Upper lobe of right lung (tissue), 1 donor: ENCODE measurements around the gene MYO1B. TPM values are rescaled to one million over a fixed set of nuclear protein-coding genes. Genes with fewer than 3 reads are reported as not detected.

Experiments
- ATAC-seq: fragments of 200-7000 bp; cut with Tn5 transposase; one replicate; pipeline ENCODE4 v1.9.1; 2020; ENCODE audit warnings: mild to moderate bottlenecking, moderate library complexity
- DNase-seq: peaks from one replicate; pipeline ENCODE4 v3.0.0-alpha.2; 2020
- H3K27ac ChIP-seq: fragments of 200-600 bp; one replicate; pipeline ENCODE4 v1.8.0; 2022
- H3K27me3 ChIP-seq: fragments of 200-600 bp; one replicate; pipeline ENCODE4 v1.8.0; 2022; ENCODE audit warnings: mild to moderate bottlenecking
- H3K36me3 ChIP-seq: fragments of 200-600 bp; one replicate; pipeline ENCODE4 v1.8.0; 2022
- H3K4me1 ChIP-seq: fragments of 200-600 bp; one replicate; pipeline ENCODE4 v1.8.0; 2022
- H3K4me3 ChIP-seq: fragments of 200-600 bp; one replicate; pipeline ENCODE4 v1.8.0; 2022; ENCODE audit warnings: mild to moderate bottlenecking
- H3K9me3 ChIP-seq: fragments of 200-600 bp; one replicate; pipeline ENCODE4 v1.8.0; 2022
- CTCF ChIP-seq: fragments of 200-600 bp; IDR thresholded peaks from one replicate; pipeline ENCODE4 v1.8.0; 2022; ENCODE audit warnings: antibody characterized with exemption
- intact Hi-C: fragments of 100-400 bp; cut with DNase I; formaldehyde crosslinking; loops from one replicate; pipeline ENCODE4 v1.11.0; 2022
- total RNA-seq: library from RNA; stranded (reverse); fragmentation: NEBNext Ultra II Directional; extraction: Animal tissue kit (Norgen Biotek cat#: 25700); gene quantifications from one replicate; pipeline ENCODE4 v1.2.1, GENCODE V29; 2021
- donor health status: DM: no; HTN: yes; CAD: no; lungs with severe emphysema.

Gene MYO1B
- total RNA-seq, 1 donor from 2014 or later, result 231 TPM

- intact Hi-C loops, result no loop called here
- peaks cover 20% of the 10 kb centered on the region for H3K4me1 ChIP-seq
- no peak for DNase-seq
- ATAC-seq, result no peak
- no peaks in the 10 kb centered on the region for H3K36me3 ChIP-seq
- no peak overlapping the region for H3K4me3 ChIP-seq
- H3K9me3 ChIP-seq, result no peaks in the 10 kb centered on the region
- no peak overlapping the region for H3K27ac ChIP-seq
- H3K27me3 ChIP-seq, result no peaks in the 10 kb centered on the region
- TF ChIP-seq CTCF, result no peak
Measured at GRCh38 chr2:191322828-191323506, 77.8 kb downstream of the MYO1B start.

DNA sequence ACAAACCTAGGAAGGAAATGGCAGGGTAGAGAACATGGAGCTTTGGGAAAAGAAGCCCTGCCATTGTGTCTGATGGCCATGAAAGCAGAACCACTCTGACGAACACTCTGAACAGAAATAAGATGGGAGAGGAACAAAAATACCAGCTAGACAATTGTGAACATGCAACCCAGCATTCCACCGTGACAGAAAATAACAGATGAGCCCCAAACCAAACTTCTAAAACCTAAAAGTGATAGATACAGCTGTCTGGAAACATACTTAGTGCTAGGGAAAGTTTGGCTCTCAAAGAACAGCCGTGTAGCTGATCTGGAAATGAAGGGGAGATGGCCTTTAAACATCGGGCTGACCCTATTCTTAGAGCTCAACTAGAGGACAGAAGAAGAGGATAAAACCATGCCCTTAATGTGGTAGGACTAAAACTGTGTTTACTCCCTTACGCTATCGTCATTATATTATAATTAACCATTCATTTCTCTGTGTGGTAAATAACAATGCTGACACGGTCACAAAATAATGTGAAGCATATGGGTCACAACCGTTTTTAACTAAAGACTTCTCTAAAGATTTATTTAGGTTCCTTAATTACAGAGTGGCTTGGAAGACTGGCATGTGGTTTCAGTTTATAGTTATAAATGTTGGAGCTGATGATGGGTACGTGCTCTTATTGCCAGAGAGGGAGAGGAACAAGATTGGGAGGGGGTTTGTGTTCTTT lies 80.6 kb downstream of the MYO1B start:
- no peak for DNase-seq
- no peak overlapping the region for H3K4me3 ChIP-seq
- H3K27ac ChIP-seq, result no peak overlapping the region
- no peak for ATAC-seq
- TF ChIP-seq CTCF, result no peak
- intact Hi-C loops, result no loop called here
- H3K36me3 ChIP-seq, result peaks cover 9% of the 10 kb centered on the region
- H3K4me1 ChIP-seq, result peaks cover 8% of the 10 kb centered on the region
- no peaks in the 10 kb centered on the region for H3K27me3 ChIP-seq
- no peaks in the 10 kb centered on the region for H3K9me3 ChIP-seq

DNA sequence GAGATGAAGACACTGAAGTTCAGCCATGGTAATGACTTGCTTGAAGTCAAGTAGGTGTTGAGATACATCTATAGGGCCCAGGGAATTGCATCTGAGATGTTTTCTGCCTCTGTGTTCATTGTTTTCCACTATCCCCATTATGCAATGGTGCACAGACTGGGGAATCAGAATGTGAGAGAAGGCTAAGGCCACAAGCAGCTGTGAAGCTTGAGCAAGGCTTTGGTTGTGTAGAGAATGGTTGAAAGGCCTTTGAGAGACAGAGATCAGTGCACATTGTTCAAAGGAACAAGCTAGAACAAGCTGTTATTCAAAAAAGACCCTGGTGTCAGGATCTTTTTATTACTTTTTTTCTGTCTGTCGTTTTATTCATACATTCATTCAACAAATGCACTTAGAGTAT lies 82.3 kb downstream of the MYO1B start:
- intact Hi-C loops, result no loop called here
- no peak for ATAC-seq
- Histone ChIP-seq H3K27ac (no peak overlapping the region), H3K36me3 (peaks cover 11% of the 10 kb centered on the region), H3K9me3 (no peaks in the 10 kb centered on the region), H3K4me1 (no peaks in the 10 kb centered on the region), H3K4me3 (no peak overlapping the region), H3K27me3 (no peaks in the 10 kb centered on the region)
- TF ChIP-seq CTCF, result no peak
- no peak for DNase-seq

DNA sequence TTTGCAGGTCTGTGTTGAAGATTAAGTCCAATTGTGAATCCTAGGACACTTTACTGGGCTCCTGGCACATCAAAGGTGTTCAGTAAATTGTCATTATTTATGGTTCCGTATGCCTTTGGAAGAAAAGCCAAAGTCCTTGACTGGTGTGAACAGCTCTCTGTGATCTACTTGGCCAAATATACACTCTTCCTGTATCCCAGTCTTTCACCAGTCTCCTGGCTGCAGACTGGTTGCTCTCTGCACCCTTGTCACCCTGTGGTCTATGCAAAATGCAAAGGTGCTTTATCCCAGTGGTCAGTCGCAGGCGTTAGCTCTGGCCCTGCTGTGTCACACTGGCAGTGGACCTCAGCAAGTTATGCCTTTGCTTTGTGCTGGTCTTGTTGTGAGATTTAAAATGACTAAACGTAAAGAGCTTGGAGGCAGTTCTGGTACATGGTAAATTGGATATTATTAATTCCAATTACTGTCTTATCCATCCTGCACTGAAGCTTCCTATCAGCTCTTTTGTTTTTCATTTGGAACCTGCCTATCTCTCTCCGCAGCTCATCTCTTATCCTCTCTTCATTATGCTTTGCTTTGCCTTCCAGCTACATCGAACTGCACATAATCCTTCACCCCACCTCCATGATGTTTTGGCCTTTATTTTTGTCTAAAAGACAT lies 83.1 kb downstream of the MYO1B start:
- H3K4me1 ChIP-seq, result no peaks in the 10 kb centered on the region
- TF ChIP-seq CTCF, result no peak
- no peaks in the 10 kb centered on the region for H3K9me3 ChIP-seq
- intact Hi-C loops, result no loop called here
- DNase-seq (no peak), ATAC-seq (no peak)
- H3K36me3 ChIP-seq, result peaks cover 11% of the 10 kb centered on the region
- H3K27me3 ChIP-seq, result no peaks in the 10 kb centered on the region
- no peak overlapping the region for H3K27ac ChIP-seq
- no peak overlapping the region for H3K4me3 ChIP-seq

- H3K27me3 ChIP-seq, result no peaks in the 10 kb centered on the region
- H3K27ac ChIP-seq, result no peak overlapping the region
- peaks cover 11% of the 10 kb centered on the region for H3K36me3 ChIP-seq
- H3K4me1 ChIP-seq, result peaks cover 4% of the 10 kb centered on the region
- ATAC-seq (no peak), DNase-seq (no peak)
- no peak for TF ChIP-seq CTCF
- H3K9me3 ChIP-seq, result no peaks in the 10 kb centered on the region
- no peak overlapping the region for H3K4me3 ChIP-seq
- intact Hi-C loops, result no loop called here
Measured at GRCh38 chr2:191329841-191330240, 84.6 kb downstream of the MYO1B start.
